HG03135 (cell line): Measurements from ENCODE around the gene RGR.

Experiments
- ATAC-seq: cut with Tn5 transposase; IDR thresholded peaks from one replicate; pipeline ENCODE4 v1.9.1; 2021; ENCODE audit warnings: mild to moderate bottlenecking, moderate library complexity; ENCODE audit not compliant: unreplicated experiment

RGR gene

GRCh38 chr10:84293171-84293570, 48.3 kb downstream of the RGR start:
- no peak for ATAC-seq

DNA sequence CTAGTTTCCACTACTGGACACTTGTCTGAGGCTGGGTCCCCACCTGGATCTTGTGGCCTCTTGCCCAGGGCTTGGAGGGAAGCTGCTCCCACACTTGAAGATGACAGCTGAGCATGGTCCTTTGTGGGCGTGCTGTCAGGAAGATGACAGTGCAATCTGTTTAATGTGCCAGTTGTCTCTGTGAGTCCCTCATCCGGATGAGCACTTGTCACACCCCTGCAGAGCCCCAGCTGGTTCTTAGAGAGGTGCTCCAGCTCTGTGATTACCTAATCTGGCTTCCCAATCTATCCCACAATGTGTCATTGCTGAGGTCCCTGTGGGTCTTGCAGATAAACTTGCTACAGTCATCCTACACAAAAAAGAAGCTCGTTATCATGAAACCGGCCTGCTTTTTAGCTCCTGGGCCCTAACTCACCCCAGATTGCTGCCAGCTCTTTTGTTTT, 48.7 kb downstream of the RGR start:
- ATAC-seq: no peak

- no peak for ATAC-seq
Measured at GRCh38 chr10:84294766-84295447, 50.1 kb downstream of the RGR start.

GRCh38 chr10:84296091-84296981, 51.5 kb downstream of the RGR start:
- no peak for ATAC-seq

- ATAC-seq: no peak
Measured at GRCh38 chr10:84298057-84298456, 53.2 kb downstream of the RGR start.

DNA sequence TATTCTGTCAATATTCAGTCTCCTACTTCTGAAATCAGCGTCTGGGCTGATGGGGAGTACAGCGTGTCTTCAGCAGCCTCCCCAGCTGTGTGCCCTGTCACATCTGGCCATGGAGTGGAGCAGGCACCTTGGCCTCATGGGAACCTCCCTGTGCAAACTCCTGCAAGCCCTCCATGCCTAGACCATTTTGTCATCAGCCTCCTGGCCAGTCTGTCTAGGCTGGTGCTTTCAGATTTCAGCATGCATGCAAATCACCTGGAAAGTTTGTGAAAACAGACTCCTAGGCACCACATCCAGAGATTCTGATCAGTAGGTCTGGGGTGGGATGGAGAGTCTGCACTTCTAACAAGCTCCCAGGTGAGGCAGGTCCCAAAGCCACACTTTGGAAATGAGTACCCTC, 57.4 kb downstream of the RGR start:
- no peak for ATAC-seq

- no peak for ATAC-seq
Measured at GRCh38 chr10:84306751-84307384, 62.0 kb downstream of the RGR start.

DNA sequence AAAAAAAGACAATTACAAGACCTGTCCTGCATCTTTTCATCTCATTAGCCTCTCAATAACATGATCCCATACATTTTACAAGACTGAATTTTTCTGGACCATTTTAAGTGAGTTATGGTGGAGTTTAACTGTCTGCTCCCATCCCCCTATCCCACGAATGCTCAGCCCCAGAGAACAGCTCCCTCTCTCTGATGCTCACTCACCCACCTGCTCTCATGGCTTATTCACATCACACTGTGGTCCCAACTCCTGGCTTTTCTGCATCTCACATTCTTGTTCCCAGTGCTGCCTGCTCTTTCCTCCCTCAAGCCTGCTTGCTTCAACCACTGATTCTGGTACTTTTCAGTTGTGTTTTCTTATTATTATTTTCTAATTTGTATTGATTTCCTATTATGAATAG, 63.2 kb downstream of the RGR start:
- ATAC-seq: no peak

GRCh38 chr10:84308481-84309304, 63.8 kb downstream of the RGR start:
- no peak for ATAC-seq
